ENCODE measurements around the gene TRIM52.

GRCh38 chr5:181261320-181262049 is 542 bp upstream of the TRIM52 start:
- TF ChIP-seq EZH2 (IDR thresholded peaks at IDR 0.05; ENCODE audit: borderline replicate concordance, low read depth, low read length, severe bottlenecking) = no peak
- TF ChIP-seq CTCF (IDR thresholded peaks at IDR 0.05; ENCODE audit: borderline replicate concordance, extremely low read depth, low read length, poor library complexity, severe bottlenecking) = no peak

Measured in DND-41 (cell line).